GM19351 (cell line): ENCODE measurements around the gene DPP6.

Experiments used
- ATAC-seq: cut with Tn5 transposase; IDR thresholded peaks from one replicate; pipeline ENCODE4 v1.9.1; 2021; ENCODE audit warnings: mild to moderate bottlenecking, moderate library complexity; ENCODE audit not compliant: unreplicated experiment

Gene DPP6

DNA sequence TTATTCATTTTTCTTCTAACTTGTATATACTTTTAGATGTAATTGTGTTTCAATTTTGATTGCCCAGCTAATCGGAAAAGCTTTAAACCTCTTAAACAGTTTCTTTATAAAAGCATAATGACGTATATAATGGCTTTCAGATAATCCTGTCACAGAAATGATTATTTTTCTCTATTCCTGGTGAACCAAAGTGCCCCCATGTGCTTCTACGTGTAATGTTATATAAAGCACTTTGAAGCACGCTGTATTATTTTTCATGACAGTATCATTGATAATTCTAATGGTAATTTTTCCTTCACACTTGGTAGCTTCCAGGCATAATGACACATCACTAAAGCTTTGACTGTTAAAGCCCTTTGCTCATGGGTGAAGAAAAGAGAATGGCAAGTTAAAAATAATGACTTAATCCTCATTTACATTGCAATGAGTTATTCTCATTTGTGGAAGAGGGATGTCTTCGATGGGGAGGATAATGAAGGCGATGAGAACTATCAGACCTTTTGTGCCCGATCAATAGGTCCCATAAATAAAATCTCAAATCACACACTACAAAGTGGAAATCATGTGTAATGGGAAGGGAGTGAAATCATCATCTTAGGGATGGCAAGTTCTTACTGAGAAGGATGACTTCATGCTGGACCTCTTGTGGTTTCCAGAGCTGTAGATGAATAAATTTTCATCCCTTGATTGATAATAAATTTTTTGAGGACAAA is 460.1 kb downstream of the DPP6 start:
- no peak for ATAC-seq

DNA sequence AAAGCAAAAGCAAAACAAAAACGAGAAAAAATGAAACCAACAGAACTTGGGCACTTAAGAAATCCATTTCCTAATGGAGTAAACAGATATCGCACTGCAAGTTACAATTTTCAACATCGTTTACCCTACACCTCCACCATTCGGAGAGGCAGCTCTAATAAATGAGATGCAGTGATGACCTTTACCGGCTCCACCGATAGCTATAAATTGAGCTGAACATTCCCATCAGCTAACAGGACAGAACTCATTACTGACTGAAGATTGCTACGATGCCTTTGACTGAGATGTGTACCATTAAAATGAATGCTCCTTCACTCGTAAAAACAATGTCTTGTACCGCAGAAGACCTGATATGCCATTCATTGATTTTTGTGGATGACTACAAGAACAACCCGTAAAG is 465.6 kb downstream of the DPP6 start:
- ATAC-seq = no peak

DNA sequence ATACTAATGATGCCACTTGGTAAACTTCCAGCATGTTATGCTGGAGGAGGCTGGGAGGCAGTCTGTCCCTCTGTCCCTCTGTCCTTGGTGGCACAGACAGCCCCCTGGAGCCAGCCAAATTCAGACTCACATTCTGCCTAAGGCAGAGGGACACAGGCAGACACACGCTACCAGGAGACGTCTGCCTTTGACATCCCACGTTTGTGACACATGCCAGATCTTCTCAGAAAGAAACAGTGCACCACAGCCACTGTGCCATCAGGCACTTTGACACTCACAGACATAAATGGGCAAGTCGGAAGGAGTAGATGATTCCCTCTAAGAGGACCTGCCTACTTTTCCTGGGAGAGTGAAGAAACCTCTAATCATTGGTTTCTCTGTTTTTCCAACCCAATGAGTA is 467.0 kb downstream of the DPP6 start:
- no peak for ATAC-seq

DNA sequence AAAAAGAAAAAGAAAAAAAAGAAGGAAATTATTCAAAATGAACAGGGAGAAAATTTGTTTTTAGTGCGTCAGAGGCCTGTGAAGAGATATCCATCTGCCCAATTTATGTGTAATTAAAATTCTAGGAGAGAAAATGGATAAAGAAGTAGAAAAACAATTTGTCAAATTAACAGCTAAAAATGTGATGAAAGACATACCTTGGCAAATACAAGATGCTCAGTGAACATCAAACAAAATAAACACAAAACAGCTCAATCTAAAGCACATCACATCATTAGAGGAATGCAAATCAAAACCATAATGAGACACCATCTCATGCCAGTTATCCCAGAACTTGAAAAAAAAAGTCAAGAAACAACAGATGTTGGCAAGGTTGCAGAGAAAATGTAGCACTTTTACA is 477.9 kb downstream of the DPP6 start:
- ATAC-seq = no peak

DNA sequence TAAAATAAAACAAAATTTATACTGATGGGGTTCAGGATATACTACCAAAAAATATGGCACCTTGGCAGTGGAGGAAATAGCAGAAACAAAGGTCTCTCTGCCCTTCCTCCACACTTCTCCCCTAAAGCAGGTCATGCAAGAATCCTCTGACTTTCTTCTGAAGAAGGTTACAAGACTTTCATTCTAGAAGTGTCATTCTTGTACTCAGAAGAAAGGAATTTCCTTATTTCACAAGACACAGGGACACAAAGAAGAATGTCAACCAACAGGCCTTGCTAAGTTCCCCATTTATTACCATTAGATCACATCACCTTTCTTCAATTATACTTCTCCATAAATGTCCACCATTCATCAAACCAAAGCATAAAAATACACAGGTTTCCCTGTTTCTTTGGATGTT is 480.6 kb downstream of the DPP6 start:
- ATAC-seq = no peak

DNA sequence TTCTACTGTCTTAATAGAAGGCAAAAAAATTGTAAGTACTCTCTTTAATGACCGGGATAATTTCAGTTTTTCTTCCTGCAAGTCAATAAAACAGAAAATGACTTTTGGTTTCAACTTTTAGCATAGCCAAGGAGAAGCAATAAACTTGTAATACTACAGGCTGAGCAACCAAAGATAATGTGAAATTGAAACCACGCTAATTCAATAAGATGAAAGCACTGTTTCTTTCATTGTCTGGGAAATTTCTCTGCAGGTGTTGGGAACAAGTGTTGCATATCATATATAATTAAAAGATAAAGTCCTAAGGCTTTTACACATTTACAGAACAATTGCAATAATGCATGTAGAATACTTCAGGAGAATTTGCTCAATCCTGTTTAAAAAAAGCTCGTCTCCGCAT is 488.4 kb downstream of the DPP6 start:
- no peak for ATAC-seq

DNA sequence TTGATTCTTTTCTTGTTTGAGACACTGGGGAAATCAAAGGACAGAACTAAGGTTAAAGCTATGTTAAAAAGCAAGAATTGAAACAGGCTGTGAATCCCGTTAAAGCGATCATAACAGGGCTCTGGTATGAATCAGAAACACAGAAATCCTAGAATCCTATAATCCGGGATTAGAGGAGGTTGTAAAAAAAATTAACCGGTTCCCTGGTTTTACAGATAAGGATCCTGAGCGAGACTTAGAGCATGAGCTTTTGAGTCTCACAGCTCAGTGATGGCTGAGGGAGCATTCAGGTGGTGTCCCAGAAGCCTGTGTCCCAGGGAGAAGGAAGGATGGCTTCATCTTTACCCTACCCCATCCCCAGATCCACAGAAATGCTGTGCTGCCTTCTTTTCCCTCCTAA is 489.4 kb downstream of the DPP6 start:
- no peak for ATAC-seq

DNA sequence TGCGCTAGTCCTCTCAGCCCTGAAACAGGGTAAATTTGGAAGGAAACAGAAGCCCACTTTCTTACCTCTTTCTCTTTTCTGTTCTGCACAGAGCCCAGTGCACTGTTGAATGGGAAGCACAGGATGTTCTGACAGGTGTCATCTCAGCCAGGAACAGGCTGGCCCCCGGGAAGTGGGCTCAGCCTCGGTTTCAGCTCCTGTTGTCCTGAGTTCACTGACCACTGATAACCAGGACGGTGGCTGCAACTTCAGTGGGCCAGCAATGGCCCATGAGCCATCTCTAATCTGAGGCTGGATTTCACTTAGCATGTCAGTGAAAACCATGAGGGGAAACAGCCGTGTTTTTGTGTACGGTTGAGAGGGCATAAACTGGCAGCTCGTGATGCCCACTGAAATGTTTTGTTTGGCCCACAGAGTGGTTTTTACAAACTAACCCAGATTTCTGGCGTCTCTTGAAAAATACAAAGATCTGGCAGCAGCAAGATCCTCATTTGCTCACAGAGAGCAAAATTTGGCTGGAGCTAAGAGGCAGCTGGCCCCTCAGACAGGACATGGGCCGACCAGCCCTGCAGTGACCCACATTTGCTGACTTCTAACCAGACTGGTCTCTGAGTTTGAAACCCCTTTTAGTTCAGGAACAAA is 494.9 kb downstream of the DPP6 start:
- no peak for ATAC-seq

DNA sequence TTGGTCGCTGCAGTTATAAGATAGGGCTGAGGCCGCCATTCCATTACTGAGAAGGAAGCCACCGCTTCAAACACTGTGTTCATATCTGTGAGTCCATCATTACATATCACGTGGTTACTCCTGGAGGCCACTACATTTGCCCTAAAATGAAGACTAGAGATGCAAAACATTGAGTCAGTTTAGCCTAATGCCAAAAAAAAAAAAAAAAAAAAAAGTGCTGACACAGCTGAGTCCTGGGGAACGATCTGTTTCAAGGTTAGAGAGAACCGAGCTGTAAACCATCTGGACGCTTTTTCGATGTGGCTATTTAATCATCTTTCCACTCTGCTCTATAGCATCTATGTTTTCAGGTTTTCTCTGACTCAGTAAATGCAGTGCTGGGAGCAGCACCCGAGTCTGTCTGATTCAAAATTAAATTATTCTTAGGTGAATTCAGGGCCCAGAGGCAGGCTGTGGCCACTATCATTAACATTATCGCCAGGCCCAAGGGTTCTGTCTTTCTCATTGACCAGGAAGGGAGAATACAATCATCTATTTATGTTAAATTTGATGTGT is 501.6 kb downstream of the DPP6 start:
- ATAC-seq = no peak

DNA sequence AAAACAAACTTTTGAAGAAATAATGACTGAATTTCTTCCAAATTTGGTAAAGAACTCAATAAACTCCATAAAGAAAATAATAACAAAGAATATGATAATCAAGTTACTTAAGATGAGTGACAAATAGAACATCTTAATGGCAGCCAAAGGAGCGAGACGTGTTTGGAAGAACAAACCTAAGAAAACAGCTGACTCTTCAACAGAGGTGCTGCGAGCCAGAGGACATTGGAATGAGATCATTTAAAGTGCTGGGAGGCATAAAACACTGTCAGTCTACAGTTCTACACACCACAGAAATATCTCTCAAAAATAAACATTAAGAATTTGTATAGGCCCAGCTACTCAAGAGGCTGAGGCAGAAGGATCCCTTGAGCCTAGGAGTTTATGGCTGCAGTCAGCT is 507.3 kb downstream of the DPP6 start:
- no peak for ATAC-seq

DNA sequence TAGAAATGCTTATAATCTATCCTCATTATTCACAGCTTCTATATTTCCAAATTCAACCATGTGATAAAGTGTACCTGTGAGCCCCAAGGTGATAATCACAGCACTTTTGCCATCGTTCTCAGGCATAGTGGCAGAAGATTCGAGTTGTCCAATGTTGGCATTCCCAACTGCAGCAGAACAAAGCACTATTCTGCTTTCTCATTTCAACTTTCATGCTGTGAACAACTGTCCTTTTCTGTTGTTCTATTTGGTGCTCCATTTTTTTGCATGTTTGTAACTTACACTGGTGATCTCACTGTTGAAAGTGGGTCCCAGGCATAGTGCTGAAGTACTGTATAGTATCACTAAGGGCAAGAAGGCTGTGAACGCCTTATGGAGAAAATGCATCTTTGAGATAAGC is 512.5 kb downstream of the DPP6 start:
- no peak for ATAC-seq

DNA sequence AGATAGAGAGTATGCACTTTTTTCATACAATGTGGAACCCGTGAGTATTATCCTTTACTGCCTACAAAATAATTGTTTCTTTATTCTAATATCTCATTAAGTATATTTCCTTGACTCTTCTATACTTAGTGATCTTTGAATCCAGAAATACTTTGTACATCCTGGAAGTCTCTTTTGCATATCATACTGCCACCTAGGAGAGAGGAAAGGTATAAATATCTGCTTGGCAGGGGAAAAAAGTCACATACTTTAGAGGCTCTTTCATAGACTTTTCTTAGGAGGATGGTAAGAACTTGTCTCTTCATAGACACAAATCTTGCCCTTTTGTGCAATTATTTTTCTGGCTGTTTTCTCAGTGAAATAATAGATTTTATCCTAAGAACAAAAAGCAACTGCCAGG is 514.7 kb downstream of the DPP6 start:
- no peak for ATAC-seq

DNA sequence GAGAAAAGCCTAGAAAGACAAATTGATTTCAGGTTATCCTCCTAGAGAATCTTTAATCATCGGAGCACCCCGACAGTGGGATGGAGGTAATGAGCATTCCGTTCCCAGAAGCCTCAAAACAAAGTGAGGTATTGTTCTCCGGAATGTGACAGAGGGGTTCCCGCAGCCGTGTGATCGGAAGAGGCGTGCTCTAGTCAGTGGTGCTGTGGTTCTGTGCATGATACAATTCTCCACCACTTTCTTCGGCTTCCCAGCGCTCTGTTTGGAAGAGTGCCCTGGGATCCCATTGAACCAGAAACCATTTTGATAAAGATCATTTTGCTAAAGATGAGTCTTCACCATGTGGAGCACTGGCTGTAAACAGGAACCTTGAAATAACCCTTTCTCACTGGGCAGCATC is 516.1 kb downstream of the DPP6 start:
- no peak for ATAC-seq

DNA sequence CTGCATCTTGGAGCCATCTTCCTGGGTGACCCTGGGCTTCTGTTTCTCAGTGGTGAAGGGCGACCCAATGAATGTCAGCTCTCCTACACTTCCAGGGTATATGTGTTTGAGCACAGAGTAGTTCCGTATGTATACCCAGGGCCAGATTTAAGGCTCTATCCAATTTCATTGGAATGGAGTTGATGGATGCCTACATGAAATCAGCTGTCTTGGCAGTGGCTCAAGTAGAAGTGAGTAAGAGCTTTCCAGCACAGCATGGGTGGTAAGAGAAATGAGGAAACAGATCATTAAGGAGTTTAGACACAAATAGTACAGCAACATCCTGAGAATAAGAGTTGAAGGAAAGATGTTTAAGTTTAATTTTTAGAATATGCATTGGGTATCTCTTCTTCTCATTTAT is 517.7 kb downstream of the DPP6 start:
- no peak for ATAC-seq

DNA sequence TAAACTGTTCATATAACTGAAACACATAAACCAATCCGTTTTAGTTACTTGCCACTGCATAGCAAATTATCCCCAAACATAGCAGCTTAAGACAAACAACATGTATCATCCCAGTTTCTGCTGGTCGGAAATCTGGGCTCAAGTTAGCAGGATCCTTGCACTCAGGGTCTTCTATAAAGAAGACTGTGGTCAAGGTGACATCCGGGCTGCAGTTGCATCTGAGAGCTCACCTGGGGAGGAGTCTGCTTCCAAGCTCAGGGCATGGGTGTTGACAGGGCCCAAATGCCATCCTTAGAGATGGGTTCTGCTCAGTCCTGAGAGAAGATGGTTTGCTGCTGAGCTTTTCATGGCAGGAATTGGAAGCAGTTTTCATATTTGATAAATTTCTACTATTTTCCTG is 519.6 kb downstream of the DPP6 start:
- ATAC-seq = no peak

DNA sequence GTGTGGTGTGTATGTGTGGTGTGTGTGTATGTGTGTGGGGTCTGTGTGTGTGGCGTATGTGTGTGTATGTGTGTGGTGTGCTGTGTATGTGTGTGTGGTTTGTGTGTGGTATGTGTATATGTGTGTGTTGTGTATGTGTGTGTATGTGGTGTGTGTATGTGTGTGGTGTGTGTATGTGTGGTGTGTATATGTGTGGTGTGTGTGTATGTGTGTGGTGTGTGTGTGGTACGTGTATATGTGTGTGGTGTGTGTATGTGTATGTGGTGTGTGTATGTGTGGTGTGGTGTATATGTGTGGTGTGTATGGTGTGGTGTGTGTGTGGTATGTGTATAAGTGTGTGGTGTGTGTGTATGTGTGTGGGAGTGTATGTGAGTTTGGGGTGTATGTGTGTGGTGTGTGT is 522.0 kb downstream of the DPP6 start:
- no peak for ATAC-seq

DNA sequence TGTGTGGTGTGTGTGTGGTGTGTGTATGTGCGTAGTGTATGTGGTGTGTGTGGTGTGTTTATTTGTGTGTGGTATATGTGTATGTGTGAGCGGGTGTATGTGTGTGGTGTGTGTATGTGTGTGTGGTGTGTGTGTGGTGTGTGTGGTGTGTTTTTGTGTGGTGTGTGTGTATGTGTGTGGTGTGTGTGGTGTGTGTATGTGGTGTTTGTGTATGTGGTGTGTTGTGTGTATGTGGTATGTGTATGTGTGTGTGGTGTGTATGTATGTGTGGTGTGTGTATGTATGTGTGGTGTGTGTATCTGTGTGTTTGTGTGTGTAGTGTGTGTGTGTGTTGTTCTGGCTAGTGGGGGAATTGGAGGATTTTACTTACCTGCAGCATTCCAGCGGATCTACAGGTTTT is 523.3 kb downstream of the DPP6 start:
- ATAC-seq = no peak

DNA sequence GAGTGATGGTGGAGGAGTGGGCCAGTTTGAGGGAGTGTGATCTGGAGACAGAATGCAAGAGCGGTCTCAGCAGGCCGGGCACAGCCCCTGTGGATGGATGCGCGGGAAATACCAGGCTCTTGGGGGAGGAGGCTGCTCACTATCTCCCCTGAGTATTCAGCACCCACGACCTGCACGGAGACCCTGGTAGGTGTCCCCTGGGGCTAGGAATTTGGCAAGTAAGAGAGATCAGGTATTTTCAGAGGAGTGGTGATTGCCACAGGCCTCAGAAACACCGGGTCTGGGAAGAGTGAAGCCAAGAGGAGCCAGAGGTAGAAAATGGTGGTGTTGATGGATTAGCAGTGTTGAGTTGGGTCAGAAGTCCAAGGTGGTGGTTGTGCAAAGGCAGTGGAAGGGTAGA is 524.4 kb downstream of the DPP6 start:
- ATAC-seq = no peak

DNA sequence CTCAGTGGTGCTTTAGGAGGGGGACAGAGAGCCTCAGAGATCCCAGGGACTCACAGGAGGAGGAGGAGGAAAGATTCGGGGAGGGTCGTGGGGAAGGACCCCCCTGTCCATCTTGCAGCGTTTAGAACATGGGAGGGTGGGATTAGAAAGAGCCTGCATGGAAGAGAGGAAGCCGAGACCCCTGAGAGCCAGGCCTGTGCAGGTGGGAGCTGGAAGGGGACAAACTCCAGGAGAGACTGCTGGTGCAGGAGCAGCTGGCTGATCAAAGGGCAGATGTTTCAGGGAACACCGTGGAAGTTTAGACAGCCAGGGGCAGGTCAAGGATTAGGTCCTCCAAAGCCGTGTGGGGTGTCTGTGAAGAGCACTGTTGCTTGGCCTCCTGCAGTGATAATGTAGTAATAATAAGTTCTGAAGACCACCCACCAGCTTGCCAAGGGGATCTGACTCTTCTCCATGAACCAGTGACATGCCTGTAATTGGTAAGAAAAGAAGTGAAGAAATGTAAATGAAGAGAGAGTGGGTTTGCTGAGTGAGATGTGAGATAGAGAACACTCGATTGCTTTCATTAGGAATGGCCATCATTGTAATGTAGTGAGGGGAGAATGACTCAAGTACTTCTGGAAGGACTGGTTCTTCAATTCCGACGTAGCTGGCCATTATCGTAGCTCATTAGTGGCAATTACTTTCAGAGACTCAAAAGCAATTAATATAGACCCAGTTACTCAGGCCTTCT is 525.1 kb downstream of the DPP6 start:
- no peak for ATAC-seq

DNA sequence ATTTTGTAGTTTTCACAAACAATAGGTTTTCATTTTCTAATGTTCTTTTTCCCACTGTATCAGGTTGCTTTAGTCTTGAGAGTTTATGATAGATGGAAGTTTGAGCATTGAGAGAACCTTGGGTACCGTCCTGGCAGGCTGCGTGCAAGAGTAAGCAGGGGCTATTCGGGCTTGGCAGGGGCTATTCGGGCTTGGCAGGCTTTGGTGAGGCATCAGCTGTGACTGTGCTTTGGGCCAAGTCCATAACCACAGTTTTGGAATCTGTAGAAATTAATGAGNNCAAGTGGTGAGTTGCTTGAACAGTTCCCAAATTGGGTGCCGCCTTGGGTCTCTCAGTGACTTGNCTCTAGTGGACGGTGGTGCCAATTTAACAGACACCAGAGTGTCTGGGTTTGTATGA is 526.1 kb downstream of the DPP6 start:
- ATAC-seq = no peak

DNA sequence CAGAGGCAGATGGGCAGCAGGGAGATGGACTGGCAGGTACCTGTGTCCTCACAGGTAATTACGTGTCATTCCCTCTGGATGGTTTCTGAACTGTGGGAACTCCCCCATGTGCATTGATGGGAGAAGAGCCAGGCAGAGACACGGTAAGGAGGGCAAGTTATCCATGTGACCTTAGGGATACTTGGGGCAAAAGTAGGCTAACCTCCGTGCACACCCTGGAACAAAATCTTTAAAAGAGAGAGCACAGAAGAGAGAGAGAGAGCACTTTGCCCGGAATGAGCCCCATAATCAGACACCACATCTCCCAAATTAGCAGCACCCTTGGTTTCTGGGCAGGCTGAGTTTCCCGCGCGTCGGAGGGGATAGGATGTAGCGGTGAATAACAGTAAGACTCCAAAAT is 527.5 kb downstream of the DPP6 start:
- ATAC-seq = no peak

DNA sequence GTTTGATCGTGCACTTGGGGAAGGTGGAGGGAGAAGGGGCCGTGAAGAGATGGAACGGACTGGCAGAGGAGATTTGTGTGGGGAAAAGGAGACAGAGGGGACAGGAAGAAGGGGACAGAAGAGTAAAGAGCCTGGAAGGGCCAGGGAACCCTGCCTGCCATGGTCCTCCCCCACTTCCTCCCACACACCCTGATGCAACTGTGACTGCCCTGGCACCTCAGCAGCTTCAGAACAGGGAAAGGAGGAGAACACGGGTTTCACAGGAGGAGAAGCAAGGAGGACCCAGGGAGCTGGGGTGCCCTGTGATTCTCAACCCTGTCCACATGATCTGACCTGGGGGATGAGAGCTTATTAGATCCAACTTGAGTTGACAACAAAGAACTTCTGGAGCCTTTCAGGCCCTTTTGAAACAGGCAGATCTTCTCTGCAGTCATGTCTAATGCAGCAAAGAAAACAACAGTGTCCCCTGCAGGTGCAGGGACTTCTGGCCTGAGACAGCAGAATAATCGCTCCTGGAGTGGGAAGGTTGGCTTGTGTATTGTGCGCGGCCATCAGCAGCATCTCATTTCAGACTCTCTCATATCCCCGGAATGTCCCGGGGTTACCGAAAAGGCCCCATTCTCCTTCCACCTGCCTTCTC is 529.2 kb downstream of the DPP6 start:
- no peak for ATAC-seq
